Measurements from ENCODE around the gene NKD1.

The NKD1 gene

GRCh38 chr16:50697881-50698767, 149.9 kb downstream of the NKD1 start:
- peak; percentile 80 to 81 for DNase-seq
